HuH-7.5 (cell line): ENCODE measurements around the gene GLA.

Experiments used
- DNase-seq: peaks from one replicate; pipeline ENCODE4 v3.0.0; 2011; ENCODE audit warnings: low spot score

GLA gene

DNA sequence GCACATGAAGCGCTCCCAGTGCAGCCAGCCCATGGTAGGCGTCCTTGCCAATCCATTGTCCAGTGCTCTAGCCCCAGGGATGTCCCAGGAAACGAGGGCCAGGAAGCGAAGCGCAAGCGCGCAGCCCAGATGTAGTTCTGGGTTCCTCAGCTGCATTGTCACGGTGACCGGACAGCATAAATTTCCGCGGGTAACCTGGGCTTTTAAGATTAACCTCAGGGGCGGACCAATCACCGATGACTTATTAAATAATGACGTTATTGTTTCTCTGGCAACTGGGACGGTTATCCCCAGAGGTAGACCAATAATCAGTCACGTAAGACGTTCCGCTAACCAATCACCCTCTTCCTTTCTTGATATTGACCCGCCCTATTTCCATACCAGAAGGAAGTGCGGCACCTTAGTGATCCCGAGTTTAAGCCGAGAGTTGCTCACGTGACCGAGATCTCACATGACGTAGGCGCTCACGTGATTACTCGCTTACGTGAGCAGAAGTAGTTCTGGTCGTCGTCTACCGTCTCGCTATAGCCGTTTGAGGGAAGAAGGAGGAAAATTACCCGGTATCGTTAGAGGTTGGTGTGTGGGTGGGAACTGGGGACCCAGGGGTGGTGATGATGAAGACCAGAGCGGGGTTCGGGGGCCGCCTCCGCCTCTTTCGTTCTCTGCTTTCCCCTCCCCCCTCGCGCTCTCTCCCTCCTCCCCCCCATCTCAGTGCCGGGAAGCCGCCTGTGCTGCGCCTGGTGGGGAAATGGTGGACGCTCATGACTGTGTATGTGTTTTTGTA, at the start of gene GLA, which contains the start of gene HNRNPH2:
GLA (minus strand) TSS at position 178 of the 784 bp plus-strand sequence; CDS start at position 156, 22 bp downstream.
HNRNPH2 (plus strand) TSS at position 475 of the 784 bp plus-strand sequence. CDS start 3,767 bp downstream, outside the sequence.
- DNase-seq: peak; percentile 43

- no peak for DNase-seq
These were observed 44.3 kb upstream of the GLA start for GRCh38 chrX:101452056-101452455.

GRCh38 chrX:101450961-101451360, 43.2 kb upstream of the GLA start:
- DNase-seq: no peak

DNA sequence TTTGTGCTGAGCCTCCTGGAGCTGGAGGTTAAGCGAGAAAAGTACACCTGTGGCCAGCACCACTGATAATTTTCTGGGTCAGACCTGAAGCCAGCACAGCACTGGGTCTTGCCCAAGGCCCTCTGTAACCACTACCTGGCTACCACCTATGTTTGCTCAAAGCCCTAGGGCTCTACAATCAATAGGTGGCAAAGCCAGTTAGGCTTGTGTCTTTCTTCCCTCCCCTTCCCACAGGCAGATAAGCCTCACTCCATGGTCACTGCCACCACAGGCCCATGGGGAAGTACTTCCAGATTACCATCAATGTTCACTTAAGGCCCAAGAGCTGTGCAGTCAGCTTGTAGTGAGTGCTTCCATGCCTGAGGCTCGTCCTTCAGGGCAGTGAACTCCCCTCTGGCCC, 42.4 kb upstream of the GLA start:
- no peak for DNase-seq

DNA sequence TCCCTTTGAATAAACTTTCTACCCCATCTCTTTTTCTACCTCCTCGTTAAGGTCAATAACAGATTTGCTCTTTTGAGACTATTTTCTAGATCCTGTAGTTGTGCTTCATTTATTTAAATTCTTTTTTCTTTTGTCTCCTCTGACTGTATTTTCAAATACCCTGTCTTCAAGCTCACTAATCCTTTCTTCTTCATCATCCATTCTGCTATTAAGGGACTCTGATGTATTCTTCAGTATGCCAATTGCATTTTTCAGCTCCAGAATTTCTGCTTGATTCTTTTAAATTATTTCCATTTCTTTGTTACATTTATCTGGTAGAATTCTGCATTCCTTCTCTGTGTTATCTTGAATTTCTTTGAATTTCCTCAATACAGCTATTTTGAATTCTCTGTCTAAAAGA, 41.6 kb upstream of the GLA start:
- no peak for DNase-seq

DNA sequence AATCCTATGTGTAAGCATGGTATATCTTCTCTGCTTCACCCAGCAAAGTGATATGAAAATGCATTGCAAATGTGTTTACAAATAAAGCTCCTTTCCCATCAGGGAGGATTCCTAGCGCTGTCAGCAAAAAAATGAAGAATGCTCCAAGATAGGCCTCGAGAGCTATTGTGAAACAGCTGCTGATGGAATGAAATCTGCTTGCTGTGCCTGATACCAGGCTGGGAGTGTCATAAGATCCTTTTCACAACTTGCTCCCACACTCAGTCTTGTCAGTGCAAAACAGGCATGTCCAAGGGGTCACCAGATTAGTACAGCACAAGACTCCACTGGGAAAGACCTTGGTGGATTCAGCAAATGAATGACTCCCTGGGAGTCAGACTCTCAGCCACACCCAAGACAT, 34.4 kb upstream of the GLA start:
- DNase-seq: no peak

GRCh38 chrX:101430457-101431078, 22.8 kb upstream of the GLA start:
- DNase-seq: no peak

DNA sequence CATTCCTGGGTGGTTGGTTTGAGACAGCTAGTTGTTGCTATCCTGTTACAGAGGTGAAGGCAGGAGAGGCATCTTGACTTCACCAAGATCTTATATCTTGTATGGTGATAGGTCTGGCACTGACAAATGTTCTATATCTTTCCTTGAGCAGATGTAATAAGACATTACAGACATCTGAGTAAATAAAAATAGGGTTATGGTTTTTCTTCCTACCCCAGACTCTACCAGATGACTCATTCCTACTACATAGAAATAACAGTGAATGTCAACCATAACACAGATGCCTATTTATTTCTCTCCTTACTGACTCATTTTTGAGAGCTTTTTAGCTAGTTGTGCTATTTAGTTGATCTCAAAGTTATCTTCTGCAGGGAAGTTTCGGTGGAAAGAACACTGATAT, 22.2 kb upstream of the GLA start:
- no peak for DNase-seq

DNA sequence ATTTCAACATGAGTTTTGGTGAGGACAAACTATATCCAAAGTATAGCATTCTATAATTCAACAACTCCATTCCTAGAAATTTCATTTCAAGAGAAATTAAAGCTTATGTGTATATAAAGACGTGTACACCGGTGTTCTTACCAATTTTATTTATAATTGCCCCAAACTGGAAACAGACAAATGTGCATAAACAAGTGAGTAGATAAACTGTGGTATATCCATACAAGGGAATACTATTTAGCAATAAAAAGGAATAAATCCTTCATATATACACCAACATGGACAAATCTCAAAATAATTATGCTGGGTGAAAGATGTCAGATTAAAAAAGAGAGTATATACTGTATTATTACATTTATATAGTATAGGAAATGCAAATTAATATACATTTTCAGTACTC, 20.2 kb upstream of the GLA start:
- no peak for DNase-seq

DNA sequence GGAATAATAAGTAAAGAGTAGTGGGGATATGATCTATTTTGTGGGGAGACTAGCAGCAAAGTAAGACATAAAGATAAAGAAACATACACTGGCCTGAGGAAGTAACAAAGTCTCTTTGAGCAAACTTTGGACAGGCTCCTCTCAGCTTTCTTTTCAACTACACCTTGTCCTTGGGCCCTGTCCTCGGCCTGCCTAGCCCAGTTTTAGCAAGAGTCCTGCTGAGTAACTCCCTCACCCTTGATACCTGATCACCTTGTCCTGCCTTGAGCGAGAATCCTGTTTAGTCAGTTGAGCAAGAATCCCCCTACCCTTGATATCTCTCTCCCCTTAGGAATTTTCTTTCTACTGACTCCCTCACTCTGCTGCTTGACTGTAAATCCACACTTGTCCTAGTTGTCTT, 11.8 kb upstream of the GLA start:
- no peak for DNase-seq

GRCh38 chrX:101417981-101418841, 10.5 kb upstream of the GLA start:
- DNase-seq: no peak

DNA sequence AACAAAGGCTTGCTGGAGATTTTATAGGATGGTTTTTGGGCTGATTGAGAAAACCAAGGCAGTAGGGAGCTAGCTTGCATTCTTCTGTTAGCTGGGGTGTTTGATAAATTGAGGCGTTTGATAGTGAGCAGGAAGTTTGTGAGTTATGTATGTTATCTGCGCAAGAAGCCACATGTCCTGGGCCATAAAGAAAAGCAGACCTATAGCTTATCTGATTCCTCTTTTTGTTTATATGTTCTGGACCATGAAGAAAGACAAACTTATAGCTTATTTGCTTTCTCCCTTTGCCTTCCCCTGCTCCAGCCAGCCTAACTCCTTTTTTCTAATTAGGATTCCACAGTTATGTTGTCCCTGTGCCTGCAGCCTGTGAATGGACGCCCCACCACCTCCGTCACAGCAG, 9.5 kb upstream of the GLA start:
- no peak for DNase-seq

DNA sequence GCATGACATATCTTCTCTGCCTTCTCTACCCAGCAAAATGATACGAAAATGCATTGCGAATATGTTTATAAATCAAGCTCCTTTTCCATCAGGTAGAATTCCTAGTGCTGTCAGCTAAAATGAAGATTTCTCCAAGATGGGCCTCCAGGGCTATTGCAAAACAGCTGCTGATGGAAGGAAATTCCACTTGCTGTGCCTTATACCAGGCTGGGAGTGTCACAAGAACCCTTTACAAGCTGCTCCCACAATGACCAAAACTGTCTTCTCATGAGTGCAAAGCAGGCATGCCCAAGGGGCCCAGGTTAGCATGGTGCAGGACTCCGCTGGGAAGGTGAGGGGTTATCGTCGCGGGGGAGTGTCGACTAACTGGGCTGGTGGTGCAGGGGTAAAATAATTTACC, 9.0 kb upstream of the GLA start:
- DNase-seq: no peak

DNA sequence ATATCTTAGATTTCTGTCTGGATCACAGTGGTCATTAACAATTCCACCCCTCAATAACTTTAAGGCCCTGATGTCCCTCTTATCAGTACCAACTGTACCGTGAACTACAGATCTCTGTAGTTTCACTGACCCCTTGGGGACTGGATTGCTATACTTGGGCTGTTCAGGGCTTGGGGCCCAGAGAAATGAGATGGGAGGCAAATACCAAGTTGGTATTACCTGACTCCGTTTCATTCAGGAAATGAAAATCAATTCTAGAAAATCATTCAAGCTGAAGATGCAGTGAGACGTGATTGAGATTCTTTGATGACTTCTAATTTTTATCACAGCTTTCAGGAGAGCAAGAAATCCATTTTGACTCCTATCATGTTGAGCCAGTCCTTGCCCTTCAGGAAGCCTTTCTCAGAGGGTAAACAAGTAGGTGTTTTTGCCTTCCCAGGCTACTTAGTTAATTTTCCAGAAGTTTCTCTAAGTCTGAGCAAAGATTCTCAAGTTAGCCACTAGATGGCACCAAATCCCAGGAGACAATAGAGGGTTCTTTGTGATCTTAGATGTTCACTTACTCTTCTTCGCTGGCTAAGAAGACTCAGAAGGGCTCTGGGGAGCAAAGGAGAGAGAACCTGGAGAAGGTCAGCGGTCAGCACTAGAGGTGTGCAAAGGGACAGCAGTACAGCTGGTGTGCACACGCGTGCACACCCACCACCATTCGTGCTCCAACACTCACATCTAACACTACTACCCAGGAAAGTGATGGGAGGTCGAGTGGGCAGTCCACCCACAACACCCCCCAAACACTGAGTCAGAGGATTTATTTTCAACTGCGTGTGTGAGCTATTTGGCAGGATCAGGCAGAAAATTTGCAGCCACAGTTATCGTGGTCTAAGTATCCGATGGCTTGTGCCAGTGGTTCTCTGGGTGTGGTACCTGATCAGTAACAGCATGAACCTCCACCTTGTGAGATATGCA, 7.7 kb upstream of the GLA start:
- no peak for DNase-seq

- DNase-seq: no peak
These were observed 4.3 kb upstream of the GLA start for GRCh38 chrX:101411984-101412383.

DNA sequence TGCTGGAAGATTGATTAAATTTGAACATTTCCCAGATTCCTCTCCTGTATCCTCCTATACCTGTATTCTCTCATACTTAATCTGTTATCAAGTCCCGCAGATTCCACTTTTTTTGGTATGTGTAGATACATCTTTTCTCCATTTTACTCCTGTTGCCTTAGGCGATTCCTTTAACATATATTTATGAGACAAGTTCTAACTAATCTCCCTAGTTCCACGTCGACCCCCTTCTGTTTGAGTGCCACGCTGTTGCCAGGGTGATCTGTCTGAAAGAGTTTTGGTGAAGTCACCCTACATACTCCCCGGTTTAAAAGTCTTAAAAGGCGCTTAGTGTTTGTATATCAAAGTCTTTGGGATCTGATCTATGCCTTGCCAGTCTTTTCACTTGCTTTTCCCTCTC, 2.7 kb upstream of the GLA start:
- DNase-seq: no peak

- DNase-seq: no peak
These were observed 1.3 kb upstream of the GLA start for GRCh38 chrX:101409043-101409442.

DNA sequence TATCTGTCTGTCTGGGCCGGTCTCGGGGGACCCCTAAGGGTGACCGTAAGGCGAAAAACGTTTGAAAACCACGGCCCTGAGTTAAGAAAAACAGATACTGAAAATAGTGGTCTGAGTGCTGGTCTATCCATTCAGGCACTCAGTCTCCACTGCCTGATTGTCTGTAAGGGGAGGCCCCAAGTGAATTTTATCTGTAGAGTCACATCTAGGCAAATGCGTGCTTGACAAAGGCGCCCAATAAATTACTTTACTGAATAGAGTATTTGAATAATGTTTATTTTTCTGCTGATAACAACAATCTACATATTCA, 762 bp upstream of the GLA start:
- no peak for DNase-seq

- DNase-seq: no peak
These were observed 468 bp downstream of the GLA start for GRCh38 chrX:101407167-101407747.

DNA sequence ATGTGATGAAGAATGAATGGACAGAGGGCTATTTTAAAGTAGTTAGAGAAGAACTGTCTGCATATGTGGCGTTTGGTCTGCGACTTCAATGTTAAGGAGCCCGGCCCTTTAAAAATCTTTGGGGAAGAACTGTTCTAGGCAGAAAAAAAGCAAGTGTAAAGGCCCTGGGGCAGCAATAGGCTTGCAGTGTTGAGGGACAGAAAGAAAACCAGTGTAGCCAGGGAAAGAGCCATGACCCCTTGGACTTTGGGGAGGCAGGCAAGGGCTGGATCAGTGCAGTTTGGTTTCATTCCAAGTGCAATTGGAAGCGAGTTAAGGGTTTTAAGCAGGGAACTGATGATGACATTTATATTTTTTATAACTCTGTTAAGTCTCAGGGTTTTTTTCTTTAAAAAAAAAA, 7.9 kb downstream of the GLA start:
- no peak for DNase-seq

DNA sequence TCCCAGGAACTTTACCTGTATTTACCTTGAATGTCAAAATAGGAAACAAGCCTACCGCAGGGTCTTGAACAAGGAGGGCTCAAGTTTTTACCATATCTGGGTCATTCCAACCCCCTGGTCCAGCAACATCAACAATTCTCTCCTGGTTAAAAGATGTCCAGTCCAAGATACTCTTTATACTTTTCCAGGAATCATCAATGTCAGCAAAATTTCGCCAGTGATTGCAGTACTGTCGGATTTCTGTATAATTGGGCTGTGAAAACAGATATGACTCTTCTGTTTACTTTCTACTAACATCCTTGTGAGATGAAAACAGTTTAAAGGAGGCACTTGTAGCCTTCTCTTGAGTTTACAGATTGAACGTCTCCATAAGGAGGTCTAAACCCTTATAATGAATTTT, 9.0 kb downstream of the GLA start:
- DNase-seq: no peak
